GM12878 (cell line): ENCODE results near the gene LRRC70. TPM values are rescaled to one million over a fixed set of nuclear protein-coding genes. Genes with fewer than 3 reads are reported as not detected.
A peak's percentile ranks its signal among the peaks of the same experiment; 100 is the strongest.

Experiments used
- ATAC-seq: fragments of 200-7000 bp; cut with Tn5 transposase; 3 replicates; pipeline ENCODE4 v1.9.1; 2020; ENCODE audit warnings: mild to moderate bottlenecking, moderate library complexity
- BruUV-seq: library from RNA; stranded (reverse); fragments of 400-500 nt; replicated peaks from 2 replicates; lab custom pipeline; 2021; lab: Mats Ljungman, UMichigan
- CTCF ChIA-PET: fragments of 300-600 bp; sonication (Branson Sonifier 250); formaldehyde crosslinking; extraction: SDS; loops from one replicate; lab custom pipeline; 2021; ENCODE audit warnings: inconsistent platforms; lab: Yijun Ruan, JAX
- POLR2A ChIA-PET: fragments of 350-600 bp; formaldehyde crosslinking; extraction: SDS; loops from one replicate; lab custom pipeline; 2021; ENCODE audit warnings: inconsistent platforms; lab: Charles Lee
- RAD21 ChIA-PET: fragments of 300-600 bp; sonication (Branson Sonifier 250); formaldehyde crosslinking; loops from one replicate; lab custom pipeline; 2023; ENCODE audit warnings: antibody characterized with exemption; ENCODE audit not compliant: unreplicated experiment; lab: Charles Lee
- SMC1A ChIA-PET: fragments of 300-600 bp; sonication (Branson Sonifier 250); formaldehyde crosslinking; loops from one replicate; lab custom pipeline; 2023; ENCODE audit not compliant: unreplicated experiment, uncharacterized antibody; lab: Charles Lee
- DNase-seq: peaks from one replicate; pipeline ENCODE4 v3.0.0-alpha.2; 2011; ENCODE audit warnings: low read depth, low spot score
- FAIRE-seq: peaks from 3 replicates; lab custom pipeline; 2011; peaks lifted over from hg19 to GRCh38; lab: Jason Lieb, UNC
- H2AFZ ChIP-seq: 2 replicates; pipeline ENCODE4 v1.6.0; 2011; ENCODE audit warnings: low read depth, low read length, control low read depth; ENCODE audit not compliant: control insufficient read depth
- H3K27ac ChIP-seq: 2 replicates; pipeline ENCODE4 v1.5.1; 2011; ENCODE audit warnings: control low read depth; ENCODE audit not compliant: control insufficient read depth, insufficient read depth
- H3K27me3 ChIP-seq, 2 experiments: replicated peaks in 1 of 2; 2 replicates each; pipeline versions ENCODE4 v1.6.0 to v1.6.1; 2011; ENCODE audit warnings: low read length in 1 of 2; ENCODE audit not compliant: control insufficient read depth in 2 of 2, insufficient read depth in 2 of 2
- H3K36me3 ChIP-seq, 2 experiments: 2 replicates each; pipeline ENCODE4 v1.5.1; 2011; ENCODE audit warnings: low read length in 1 of 2; ENCODE audit not compliant: control insufficient read depth in 2 of 2, insufficient read depth in 2 of 2
- H3K4me1 ChIP-seq: 2 replicates; pipeline ENCODE4 v1.6.1; 2011; ENCODE audit warnings: mild to moderate bottlenecking, low read length, moderate library complexity, mixed read lengths; ENCODE audit not compliant: control insufficient read depth, insufficient read depth
- H3K4me2 ChIP-seq: 2 replicates; pipeline ENCODE4 v1.6.0; 2011; ENCODE audit warnings: control low read depth; ENCODE audit not compliant: control insufficient read depth, insufficient read depth
- H3K4me3 ChIP-seq: fragments of 200-600 bp; sonication (generic); 2 replicates; pipeline ENCODE4 v1.5.1; 2016
- H3K79me2 ChIP-seq: 2 replicates; pipeline ENCODE4 v1.6.0; 2011; ENCODE audit warnings: low read length; ENCODE audit not compliant: control insufficient read depth, insufficient read depth
- H3K9ac ChIP-seq: 2 replicates; pipeline ENCODE4 v1.8.0; 2011; ENCODE audit warnings: low read length, control low read depth, mixed read lengths; ENCODE audit not compliant: control insufficient read depth, insufficient read depth
- H3K9me3 ChIP-seq: replicated peaks from 3 replicates; pipeline ENCODE4 v1.5.1; 2011; ENCODE audit warnings: mild to moderate bottlenecking, low read length; ENCODE audit not compliant: control insufficient read depth, insufficient read depth
- H4K20me1 ChIP-seq: 2 replicates; pipeline ENCODE4 v1.6.0; 2011; ENCODE audit not compliant: control insufficient read depth, insufficient read depth
- CBX5 ChIP-seq: sonication (generic); IDR thresholded peaks from 2 replicates; pipeline ENCODE4 v1.6.1; 2016; ENCODE audit warnings: low read depth, moderate library complexity, mild to moderate bottlenecking, inconsistent platforms
- CHD2 ChIP-seq: IDR thresholded peaks from 2 replicates; pipeline ENCODE4 v1.6.1; 2011; ENCODE audit warnings: low read depth, low read length, improper control_type of control experiment, borderline replicate concordance
- DPF2 ChIP-seq: fragments of 450-650 bp; IDR thresholded peaks from 2 replicates; pipeline ENCODE4 v1.6.1; 2017; ENCODE audit warnings: mild to moderate bottlenecking
- E2F8 ChIP-seq: fragments of 450-650 bp; IDR thresholded peaks from 2 replicates; pipeline ENCODE4 v1.6.1; 2018; ENCODE audit warnings: mild to moderate bottlenecking, low read depth, moderate library complexity; ENCODE audit not compliant: partially characterized antibody
- HDAC2 ChIP-seq: fragments of 200-600 bp; sonication (generic); IDR thresholded peaks from 2 replicates; pipeline ENCODE4 v1.6.1; 2017
- MXI1 ChIP-seq: fragments of 150-350 bp; IDR thresholded peaks from 2 replicates; pipeline ENCODE4 v1.6.1; 2011; ENCODE audit warnings: low read depth, mild to moderate bottlenecking, inconsistent platforms, low read length, improper control_type of control experiment
- POLR2AphosphoS5 ChIP-seq: IDR thresholded peaks from 2 replicates; pipeline ENCODE4 v1.6.1; 2011; ENCODE audit warnings: mild to moderate bottlenecking, low read length, inconsistent platforms
- RAD51 ChIP-seq: fragments of 450-650 bp; IDR thresholded peaks from 2 replicates; pipeline ENCODE4 v1.6.1; 2016; ENCODE audit warnings: moderate library complexity, mild to moderate bottlenecking, inconsistent platforms
- ZBTB4 ChIP-seq: fragments of 450-650 bp; formaldehyde crosslinking; IDR thresholded peaks from 2 replicates; pipeline ENCODE4 v1.4.0; 2022; ENCODE audit warnings: mild to moderate bottlenecking, moderate library complexity
- ZNF217 ChIP-seq: fragments of 450-650 bp; IDR thresholded peaks from 2 replicates; pipeline ENCODE4 v1.6.1; 2017; ENCODE audit warnings: antibody characterized with exemption, mild to moderate bottlenecking
- ZNF687 ChIP-seq: fragments of 450-650 bp; IDR thresholded peaks from 2 replicates; pipeline ENCODE4 v1.6.1; 2017; ENCODE audit warnings: mild to moderate bottlenecking, moderate library complexity
- WGBS: methylation state at CpG from one replicate; pipeline ENCODE4 v1.1.6; 2016; ENCODE audit warnings: low lambda C conversion rate; ENCODE audit not compliant: insufficient replicate concordance, insufficient coverage; ENCODE audit errors: missing lambda C conversion rate; 5-methylcytosine and 5-hydroxymethylcytosine counted together
- in situ Hi-C: fragments of 300-500 bp; cut with MboI; formaldehyde crosslinking; loops from 9 replicates; pipeline ENCODE4 v1.14.3; 2018; ENCODE audit warnings: mixed read lengths
- intact Hi-C: fragments of 100-400 bp; cut with micrococcal nuclease; formaldehyde crosslinking; loops from one replicate; pipeline ENCODE4 v1.14.2; 2022; ENCODE audit not compliant: unreplicated experiment
- polyA plus RNA-seq, 11 experiments: library from polyadenylated mRNA; depleted of rRNA in 4 of 11; unstranded in 6 of 11; stranded (reverse) in 5 of 11; fragments of >200 nt; fragmentation: Nextera tagmentation in 4 of 11; fragmentation: Illumina TruSeq in 1 of 11; extraction: Ambion mirVana in 4 of 11; extraction: Trizol in 1 of 11; gene quantifications; 1 replicate in 1 of 11; 2 replicates in 10 of 11; pipeline versions ENCODE4 v1.2.1 to v1.2.3, GENCODE V29; 2011 to 2016; ENCODE audit warnings: inconsistent platforms in 2 of 11, missing spikeins in 2 of 11, low read depth in 1 of 11
- total RNA-seq, 4 experiments: library from RNA; depleted of rRNA in 3 of 4; stranded (reverse); fragments of >200 nt in 3 of 4; fragmentation: Illumina TruSeq in 1 of 4; extraction: Trizol in 1 of 4; gene quantifications; 2 replicates each; pipeline versions ENCODE4 v1.2.1 to v1.2.3, GENCODE V29; 2013 to 2021

The LRRC70 gene
- total and polyA plus RNA-seq, 10 of the 15 experiments (the other 5 are each of a cell fraction or from before 2014, with no cell fraction given), result 0.35 to 1.5 (median 0.84) TPM

GRCh38 chr5:62587737-62588136, 9.1 kb downstream of the LRRC70 start:
- in situ Hi-C loops (no loop called here), intact Hi-C loops (no loop called here)
- Histone ChIP-seq H4K20me1 (no peaks in the 10 kb centered on the region), H3K9ac (no peak overlapping the region), H3K36me3 (peaks cover 0 to 2% of the 10 kb centered on the region in 2 experiments; a peak in 2 of 4 replicates), H3K79me2 (no peaks in the 10 kb centered on the region), H2AFZ (no peak overlapping the region), H3K27me3 (no peaks in the 10 kb centered on the region), H3K4me3 (no peak overlapping the region), H3K27ac (no peak overlapping the region), H3K9me3 (no peaks in the 10 kb centered on the region), H3K4me2 (no peak overlapping the region), H3K4me1 (no peaks in the 10 kb centered on the region)
- RAD21 ChIA-PET, result interaction anchor here (0.9 kb wide), 1 partner anchor 9 kb away, joined by 3 read pairs; the partner anchor contains the start of gene LRRC70
- SMC1A ChIA-PET, result interaction anchor here (0.8 to 1.6 kb wide), 2 partner anchors 9 to 14 kb away, joined by 3 to 7 read pairs; no protein-coding TSS in a partner anchor
- 95% methylated on average over 3 of the region's 3 CpGs for WGBS
- CTCF ChIA-PET, result interaction anchor here (0.6 kb wide), 1 partner anchor 30 kb away, joined by 3 read pairs; no protein-coding TSS in a partner anchor
- DNase-seq (no peak), ATAC-seq (peak; percentile 67), FAIRE-seq (peak; percentile 65)
- POLR2A ChIA-PET, result no interaction called here
- BruUV-seq, result no TSS peak
- TF ChIP-seq CHD2 (no peak), ZBTB4 (CRISPR knock-in tag) (no peak), CBX5 (no peak), ZNF687 (no peak), RAD51 (no peak), MXI1 (no peak), E2F8 (no peak), ZNF217 (no peak), DPF2 (no peak), POLR2AphosphoS5 (no peak), HDAC2 (no peak)
